Neural cell (in vitro differentiated cells): Measurements from ENCODE around the gene PTPRN2.

Source experiments
- CTCF ChIP-seq: fragments of 450-650 bp; IDR thresholded peaks from 2 replicates; pipeline ENCODE4 v1.5.1; 2014; ENCODE audit warnings: antibody characterized with exemption, mild to moderate bottlenecking, moderate library complexity; ENCODE audit not compliant: poor library complexity, severe bottlenecking
- EZH2 ChIP-seq: fragments of 200-600, 300-800 bp; shearing (Covaris generic), sonication (generic); IDR thresholded peaks from 2 replicates; pipeline ENCODE4 v1.6.1; 2014; ENCODE audit warnings: antibody characterized with exemption, low read length, borderline replicate concordance, mild to moderate bottlenecking; ENCODE audit not compliant: insufficient read depth, poor library complexity, severe bottlenecking
- POLR2AphosphoS5 ChIP-seq: IDR thresholded peaks from 2 replicates; pipeline ENCODE4 v1.6.1; 2012
- RAD21 ChIP-seq: fragments of 450-650 bp; conservative IDR thresholded peaks from 2 replicates; pipeline ENCODE4 v1.6.1; 2014; ENCODE audit warnings: antibody characterized with exemption, mild to moderate bottlenecking, moderate library complexity
- SMC3 ChIP-seq: fragments of 450-650 bp; conservative IDR thresholded peaks from 2 replicates; pipeline ENCODE4 v1.6.1; 2014; ENCODE audit warnings: antibody characterized with exemption, mild to moderate bottlenecking, moderate library complexity; ENCODE audit not compliant: poor library complexity

DNA sequence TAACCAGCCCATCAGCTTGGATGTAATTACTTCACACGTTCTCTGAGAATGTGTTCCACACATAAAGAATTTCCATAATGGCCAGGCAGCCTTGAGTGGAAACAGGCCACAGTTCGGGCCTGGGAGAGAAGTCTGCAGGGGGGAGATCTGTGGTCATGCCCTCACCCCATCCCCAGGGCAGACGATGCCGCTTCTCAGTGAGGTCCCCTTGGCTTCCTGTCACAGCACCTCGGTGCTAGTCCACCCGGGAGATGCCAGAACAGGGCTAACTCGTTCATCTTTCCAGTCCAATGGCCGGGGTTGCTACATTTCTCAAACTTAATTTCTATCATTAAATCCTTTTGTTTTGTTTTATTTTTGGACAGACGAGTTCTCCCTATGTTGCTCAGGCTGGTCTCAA, 624.1 kb downstream of the PTPRN2 start:
- no peak for TF ChIP-seq CTCF
- no peak for TF ChIP-seq EZH2
- TF ChIP-seq SMC3 = no peak
- no peak for TF ChIP-seq RAD21
- no peak for TF ChIP-seq POLR2AphosphoS5
